Stimulated activated CD8-positive, alpha-beta memory T cell treated with anti-CD3 and anti-CD28 coated beads, Interleukin-15, amount 100 ng/mL, for 4 hours (primary cell): ENCODE measurements around the gene CHSY1.

ENCODE experiments used
- DNase-seq, 2 donors: peaks; one replicate each; pipeline ENCODE4 v3.0.0-alpha.2; 2020; ENCODE audit warnings: low read depth in 2 of 2

Gene CHSY1

DNA sequence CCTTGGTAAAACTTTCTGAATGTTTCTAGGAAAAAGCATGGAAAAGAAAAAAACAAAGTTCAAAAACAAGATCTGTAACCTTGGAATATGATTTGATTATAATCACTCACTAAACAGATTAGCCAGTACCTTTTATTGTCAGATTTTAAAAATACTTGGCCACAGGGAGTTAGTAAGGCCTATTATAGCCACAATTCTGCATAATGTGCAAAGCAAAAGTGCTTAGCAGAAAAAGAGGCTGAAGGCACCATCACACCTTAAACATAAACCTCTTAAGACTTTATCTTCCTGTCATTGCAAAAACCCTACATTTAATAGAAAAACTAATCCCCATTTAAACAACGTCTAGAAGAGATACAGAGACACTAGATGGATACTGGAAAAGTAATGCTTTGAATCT is 41.8 kb downstream of the CHSY1 start:
- DNase-seq, result no peak

DNA sequence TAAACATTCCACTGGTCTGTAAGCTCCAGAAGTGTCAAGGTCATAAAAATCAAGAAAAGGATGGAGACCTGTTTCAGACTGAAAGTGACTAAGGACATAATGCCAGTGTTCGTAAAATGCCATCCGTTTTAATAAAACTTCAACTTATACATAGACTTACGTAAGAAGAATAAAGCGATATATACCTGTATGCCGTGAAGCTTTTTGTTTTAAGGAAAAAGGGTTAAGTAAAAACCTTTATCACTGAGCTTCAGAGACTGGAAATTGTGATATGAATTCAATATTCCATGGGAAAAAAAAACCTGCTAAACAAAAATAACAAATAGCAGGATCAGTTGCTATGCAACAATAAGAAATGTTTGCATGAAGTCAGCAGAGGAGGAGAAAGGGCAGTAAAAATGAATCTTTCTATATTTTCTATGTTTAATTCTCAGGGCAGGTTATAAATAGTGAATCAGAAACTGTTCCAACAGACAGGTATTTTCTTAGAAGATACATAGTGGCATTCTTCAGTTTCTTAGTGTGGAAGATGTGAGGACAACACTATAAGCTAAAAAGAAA is 42.5 kb downstream of the CHSY1 start:
- no peak for DNase-seq

DNA sequence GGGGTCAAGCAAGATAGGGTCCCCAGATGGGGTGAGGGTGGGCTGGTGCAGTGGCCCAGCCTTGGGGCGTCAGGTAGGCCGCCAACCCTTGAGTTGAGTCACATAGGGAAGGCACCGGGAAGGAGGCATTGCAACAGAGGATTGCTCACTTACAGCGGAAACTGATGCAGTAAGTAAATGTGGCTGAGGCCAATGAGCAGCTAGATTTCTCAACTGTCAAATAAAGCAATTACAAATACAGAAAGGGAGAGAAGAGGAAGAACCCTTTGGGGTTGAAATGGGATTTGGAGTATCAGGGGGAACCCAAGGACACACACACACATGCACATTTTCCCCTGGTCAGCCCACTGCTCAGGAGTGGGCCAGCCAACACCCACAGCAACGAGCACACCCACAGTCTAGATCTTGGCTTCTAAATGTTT is 44.0 kb downstream of the CHSY1 start:
- no peak for DNase-seq

DNA sequence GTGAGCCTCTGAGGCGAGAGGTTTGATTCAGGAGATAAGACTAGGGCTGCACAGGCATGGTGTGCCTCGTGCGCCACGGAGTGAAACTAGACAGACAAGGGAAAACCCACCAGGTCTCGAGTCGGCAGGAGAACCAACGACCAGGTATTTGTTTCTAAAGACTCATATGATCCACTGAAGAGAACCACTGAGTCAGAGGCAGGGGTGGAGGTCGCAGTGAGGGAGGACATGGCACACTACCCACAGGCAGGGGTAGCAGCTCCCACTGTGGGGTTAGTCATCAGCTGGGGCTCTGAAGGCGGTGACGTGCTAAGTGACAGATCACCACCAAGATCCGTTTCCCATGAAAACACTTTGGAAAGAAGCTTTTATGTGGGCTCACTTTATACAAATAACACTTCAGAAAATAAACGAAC is 45.7 kb downstream of the CHSY1 start:
- DNase-seq, result peak; percentile 64 to 88

DNA sequence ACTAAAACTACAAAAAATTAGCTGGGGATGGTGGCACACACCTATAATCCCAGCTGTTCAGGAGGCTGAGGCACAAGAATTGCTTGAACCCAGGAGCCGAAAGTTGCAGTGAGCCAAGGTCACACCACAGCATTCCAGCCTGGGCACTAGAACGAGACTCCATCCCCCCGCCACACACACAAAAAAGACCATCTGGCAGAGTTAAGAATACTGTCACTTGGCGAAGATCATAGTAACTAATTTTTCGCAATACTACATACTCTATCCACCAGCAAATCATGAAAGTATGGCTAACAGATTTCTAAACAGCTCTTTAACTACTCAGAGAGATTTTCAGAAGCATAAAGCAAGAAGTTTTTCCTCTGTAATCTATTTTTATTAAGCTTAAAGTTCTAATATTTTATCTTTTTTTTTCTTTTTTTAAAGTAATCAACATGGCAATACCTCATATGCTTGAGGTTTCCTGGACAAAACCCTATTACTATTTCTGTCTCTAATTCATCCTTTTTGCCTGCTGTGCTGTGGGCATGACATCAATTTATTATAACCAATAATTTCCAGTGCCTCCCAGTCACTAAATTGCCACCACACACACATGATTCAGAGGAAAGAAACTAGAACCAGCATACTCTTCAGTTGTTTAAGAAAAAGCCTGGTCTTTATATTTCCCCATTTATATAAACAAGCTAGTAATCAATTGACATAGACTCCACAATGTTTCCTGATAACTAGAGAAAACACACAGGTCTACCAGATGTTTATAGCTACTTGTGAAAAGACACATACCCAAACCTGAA is 46.9 kb downstream of the CHSY1 start:
- DNase-seq, result no peak

DNA sequence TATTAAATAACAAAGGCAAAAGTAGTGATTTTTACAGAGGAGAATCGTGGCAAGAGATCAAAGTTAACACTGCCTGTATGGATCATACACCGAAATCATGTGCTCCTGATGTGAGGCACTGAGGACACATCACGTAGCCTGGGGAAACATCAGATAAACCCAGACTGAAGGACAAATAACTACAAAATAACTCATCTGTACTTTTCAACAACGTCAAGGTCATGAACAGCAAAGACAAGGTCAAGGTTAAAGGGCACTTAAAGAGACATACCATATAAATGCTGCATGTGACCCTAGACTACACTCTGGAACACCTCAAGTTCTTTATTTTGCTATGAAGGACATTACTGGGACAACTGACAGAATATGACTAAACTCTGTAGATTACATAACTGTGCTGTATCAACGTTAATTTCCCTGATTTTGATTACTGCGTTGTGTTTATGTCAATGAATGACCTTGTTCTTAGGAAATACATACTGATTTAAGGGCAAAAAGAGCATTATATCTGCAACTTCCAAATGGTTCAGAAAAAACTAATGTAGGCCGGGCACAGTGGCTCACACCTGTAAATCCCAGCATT is 48.1 kb downstream of the CHSY1 start:
- no peak for DNase-seq

DNA sequence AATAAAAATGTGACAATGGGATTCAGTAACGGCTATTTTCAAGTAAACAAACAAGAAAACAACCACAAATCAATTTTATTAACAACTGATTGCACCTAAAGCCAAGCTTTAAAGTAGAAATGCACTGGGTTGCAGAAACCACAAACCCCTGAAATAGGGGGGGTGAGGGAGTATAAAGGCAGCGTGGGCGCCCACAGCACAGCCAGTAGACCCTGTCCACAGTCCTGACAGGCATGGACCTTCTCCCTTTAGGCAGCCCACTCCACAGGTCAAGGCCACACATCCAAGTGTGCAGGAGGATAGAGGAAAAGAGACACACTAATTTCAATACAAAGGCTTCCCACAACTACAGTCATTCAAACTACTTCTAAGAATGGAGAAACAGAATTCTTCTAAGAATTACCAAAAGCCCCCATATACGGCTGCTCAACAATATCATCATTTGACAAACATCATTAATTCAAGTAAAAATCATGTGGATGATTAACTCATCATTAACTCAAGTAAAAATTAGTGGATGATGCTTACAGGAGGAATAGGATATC is 48.7 kb downstream of the CHSY1 start:
- no peak for DNase-seq

DNA sequence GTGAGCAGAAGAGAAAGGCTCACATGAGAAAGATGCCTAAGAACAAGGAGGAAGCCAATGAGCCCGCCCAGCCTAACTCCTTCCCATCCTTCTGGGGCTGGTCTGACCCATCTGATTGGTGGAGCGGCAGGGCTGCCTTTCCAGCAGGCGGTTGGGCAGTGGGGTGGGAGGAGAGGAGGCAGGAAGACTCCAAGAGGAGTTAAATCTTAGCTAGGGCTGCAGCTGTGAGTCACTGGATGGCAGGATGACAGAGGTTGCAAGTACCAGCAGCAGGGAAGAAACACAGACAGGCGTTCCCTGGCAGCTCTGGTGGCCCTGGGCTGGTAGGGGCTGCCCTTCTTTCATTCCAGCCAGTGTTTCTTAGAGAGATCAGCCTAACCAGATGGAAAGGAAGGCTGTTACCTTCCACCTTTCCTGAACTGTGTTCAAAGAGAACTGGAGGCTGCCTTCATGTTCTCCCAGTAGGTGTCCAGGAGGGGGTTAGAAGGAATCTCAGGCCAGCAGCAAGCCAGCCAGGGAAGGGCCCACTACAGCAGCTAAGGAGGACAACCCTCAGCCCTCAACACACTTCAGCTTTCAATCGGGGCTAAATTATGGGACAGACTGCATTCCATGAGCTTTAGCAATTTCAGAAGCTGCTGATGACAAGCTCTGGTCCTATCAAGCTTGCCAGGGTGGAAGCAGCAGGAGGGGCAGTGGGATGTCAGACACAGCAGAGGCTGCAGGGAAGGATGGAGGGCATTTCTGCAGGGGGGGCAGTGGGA is 50.3 kb downstream of the CHSY1 start:
- DNase-seq, result no peak

DNA sequence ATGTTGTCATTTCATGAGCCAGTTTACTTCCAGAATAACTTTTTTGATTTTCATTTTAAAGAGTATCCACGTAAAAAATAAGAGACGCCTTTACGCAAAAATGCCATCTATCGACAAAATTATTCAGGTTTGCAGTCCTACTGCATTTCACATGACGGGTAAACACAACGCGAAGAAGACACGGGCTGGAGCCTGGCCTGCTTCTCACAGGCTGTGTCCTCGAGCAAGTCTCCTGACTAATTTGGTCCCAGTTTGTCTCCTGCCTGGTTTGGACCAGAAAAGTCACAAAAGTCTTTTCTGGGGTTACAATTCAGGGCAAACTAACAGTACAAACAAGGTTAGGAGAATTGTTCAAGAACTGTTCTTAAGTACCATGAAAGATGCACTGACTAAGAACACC is 51.7 kb downstream of the CHSY1 start:
- no peak for DNase-seq

DNA sequence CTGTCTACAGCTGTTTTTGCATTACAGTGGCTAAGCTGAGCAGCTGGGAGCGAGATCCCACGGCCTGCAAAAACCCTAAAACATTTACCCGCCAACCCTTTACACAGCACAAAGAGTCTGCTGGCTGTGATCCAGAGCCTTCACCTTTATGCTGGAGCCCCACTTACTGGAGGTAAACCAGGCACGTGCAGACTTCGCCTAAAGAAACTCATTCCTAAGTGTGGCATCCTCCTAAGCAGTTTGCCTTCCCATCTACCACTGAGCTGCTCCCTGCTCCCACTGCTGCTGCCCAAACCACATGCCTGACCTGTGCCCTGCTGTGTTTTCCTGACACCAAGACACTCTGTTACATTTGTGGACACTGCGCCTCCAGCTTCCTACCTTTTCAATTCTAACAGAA is 53.0 kb downstream of the CHSY1 start:
- DNase-seq, result no peak

DNA sequence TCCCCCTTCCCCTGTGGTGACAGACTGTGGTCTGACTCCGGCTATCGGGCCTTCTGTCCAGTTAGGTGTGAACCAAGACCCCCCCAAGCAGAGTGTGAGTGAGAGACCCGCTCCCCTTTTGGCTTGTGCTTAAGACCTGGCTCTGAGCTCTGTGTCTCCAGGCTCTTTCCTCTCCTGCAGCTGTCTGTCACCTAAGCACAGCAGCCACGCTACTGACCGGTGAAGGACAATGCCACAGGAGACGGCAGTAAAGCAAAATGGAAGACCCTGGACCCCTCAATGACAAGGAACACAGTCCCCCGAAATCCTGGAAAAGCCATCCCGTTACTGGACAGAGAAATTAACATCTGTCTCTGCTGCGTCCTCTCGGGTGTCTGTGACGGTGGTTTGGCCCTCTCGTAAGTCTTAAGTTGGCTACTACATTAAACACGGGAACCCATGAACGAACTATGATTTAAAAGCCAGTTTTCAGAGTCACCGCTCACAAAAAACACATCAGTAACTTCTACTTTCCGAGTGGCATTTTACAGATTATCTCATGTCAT is 53.7 kb downstream of the CHSY1 start:
- DNase-seq, result no peak

DNA sequence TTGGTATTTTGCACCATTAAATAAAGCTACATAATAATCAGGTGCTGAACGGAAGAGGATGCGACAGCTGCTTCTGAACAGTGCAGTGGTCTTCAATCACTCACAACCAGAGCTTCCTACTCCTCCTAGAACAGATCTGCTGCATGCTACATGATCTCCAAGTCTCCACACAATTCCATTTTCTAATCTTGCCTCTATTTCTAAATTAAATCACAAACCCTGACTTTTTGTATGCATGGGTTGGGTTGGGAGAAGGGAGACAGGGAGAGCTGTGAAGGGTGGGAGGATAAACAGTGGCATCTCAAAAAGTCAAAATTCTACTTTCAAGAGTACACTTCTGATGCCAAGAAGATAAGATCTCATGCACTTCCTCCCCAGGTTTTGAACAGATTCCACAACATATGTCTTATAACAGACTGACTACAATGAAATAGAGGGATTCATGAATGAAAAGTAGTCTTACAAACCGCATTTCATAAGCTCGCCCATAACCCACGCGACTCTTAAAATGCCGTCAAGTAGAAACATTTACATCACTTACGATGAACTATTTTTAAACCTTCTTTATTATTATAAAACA is 57.2 kb downstream of the CHSY1 start:
- no peak for DNase-seq

DNA sequence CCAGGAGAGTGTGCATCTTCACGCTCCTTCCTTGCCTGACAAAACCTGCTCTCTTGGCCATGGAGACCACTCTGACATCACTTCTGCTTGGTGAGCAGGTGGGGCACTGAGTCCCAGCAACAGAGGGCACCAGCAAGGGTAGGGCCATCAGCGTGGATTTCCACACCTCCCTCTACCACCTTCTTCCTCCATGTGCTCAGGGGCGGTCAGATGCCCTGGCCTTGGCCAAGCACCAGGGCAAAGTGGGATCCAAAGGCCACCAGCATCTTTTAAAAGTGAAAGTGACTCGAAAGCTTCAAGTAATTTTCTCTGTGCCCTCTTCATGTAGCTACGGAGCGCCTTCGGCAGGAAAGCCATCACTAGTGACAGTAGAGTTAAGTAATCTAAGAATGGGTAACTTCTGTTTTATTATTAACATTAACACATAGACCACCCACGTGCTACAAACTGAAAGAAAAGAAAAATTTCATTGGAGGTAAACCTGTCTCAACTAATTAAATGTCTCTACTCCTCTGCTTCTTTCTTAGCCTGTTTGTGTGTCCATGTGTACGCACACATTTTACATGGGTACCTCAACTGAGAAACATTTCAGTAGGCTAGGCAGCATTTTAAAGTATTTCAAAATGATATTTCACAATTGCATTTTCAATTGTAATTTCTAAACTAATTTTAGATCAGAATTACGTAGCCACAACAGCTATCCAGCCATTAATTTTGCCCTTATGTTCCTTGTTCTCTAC is 57.9 kb downstream of the CHSY1 start:
- no peak for DNase-seq

DNA sequence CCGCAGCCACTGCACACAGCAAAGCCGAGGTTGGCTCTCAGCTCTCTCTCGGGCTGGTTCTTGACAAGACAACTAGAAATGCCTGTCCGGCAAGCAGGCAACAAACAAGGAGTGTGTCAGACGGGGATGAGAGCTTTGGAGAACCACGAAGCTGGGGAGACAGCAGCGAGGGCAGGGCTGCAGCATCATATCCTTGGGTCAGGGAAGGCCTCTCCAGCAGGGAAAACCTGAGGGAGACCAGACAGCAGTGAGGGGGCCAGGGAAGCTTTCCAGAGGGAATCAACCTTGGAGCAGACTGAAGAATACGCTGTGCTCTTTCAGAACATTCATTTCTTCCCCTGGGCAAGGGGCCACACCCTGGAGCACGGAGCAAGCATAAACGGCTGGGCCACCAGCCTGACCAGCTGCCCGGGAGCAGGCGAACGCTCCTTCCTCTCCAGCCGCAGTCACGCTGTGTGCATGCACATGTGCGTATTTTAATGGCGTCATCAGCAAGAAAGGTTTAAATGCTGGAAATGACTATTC is 58.7 kb downstream of the CHSY1 start:
- no peak for DNase-seq

DNA sequence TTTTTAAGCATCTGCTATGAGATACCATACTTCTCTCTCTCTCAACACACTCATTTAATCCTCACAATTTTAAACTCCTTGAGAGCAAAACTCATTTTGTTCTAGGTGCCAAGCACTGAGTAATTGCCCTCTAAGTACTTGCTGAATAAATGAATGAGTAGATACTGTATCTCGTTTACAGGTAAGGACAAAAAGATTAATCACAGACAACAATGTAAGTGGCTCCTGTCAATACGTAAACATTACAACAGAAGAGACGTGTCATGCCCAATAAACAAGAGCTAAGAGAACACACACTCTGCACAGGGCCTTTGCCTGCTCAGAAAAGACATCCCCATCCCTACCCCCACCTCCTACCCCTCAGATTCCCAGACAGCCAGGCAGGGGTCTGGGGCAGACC is 59.8 kb downstream of the CHSY1 start:
- no peak for DNase-seq

DNA sequence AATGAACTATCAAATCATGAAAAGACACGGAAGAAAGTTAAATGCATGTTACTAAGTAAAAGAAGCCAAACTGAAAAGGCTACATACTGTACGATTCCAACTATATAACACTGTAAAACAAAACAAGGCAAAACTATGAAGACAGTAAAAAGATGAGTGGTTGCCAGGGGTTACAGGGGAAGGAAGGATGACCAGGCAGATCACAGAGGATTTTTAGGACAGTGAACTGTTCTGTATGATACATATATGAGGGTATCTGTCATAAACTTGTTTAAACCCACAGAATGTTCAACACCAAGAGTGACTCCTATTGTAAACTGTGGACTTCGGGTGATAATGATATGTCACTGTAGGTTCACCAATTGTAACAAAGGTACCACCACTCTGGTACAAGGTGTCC is 60.6 kb downstream of the CHSY1 start:
- DNase-seq, result no peak

DNA sequence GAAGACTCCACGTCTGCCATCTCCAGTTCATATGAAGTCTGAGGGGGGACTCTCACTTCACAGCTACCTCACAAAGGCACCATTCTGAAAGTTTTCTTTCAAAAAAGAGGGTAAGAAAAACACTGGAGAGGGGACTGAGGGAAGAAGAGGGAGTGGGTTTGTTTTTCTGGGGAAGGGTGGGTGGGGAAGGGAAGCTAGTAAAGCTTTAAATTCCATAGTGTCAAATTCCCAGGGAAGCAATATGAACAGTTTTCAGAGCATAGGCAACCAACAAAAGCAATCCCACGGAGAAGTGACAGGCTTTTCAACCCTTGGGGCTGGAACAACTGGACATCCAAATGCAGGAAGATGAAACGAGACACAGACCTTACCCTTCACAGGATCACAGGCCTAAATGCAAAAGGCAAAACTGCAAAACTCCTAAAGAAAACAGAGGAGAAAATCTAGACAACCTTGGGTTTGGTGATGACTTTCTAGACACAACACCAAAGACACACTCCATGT is 61.7 kb downstream of the CHSY1 start:
- DNase-seq, result no peak

DNA sequence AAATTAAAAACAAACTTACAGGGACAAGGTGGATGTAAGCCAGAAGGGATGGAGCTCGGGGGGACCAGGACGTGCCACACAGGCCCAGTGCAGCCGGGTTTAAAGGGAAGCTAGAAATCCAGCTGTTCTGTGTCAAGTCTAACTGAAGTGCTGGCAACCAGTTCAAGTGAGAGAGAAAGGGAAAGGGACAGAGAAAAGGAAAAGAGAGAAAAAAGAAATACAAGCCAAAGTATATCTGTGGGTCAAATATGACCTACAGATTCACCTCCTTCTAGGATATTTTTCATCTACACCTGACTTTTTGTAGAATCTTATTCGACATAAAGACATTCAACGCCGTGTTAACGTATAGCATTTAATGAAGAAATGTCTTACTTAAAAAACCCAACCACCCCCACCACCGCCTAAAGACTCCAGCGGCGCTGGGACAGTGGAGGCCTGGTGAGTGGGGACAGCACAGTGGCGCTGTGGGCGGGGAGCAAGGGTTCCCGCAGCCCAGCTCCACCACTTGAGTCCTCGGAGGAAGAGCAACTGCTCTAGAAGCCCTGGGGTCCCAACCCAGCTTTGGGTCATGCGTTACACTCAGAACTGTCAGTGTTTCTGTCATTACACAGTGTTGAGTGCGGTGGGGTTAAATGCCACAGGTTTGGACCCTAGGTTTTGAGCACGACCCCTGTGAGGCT is 62.3 kb downstream of the CHSY1 start:
- DNase-seq, result no peak

DNA sequence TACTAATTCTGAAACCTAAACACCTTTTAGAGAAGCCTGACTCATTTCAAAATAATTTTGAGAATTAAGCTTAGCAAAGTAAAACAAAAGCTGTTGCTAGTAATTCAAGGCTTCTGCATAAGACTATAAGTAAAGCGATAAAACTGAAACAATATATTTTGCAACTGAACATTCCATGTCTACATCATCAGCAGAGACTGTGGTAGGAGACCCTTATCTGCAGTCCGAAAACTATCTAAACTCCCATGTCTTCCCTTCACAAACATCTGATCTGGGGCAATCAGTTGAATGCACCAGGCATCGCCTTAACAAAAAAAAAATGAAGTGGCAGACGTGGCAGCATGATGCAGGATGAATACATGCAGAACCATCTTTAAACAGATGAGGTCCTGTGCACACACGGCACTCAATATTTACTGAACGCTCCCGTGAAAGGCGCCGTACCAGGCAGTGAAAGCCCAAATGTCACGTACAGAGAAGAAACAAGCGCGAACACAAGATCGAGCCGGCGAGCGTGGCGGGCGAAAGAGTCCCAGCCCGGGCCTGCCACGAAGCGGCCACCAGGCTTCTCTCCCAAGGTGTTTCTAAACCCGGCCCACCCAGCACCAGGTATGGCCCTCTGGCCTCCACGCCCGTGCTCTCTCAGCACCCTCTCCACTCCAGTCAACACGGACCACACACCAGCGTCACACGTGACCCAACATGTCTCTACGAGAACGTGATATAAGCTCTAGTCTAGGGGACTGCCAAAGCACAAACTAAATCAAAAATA is 63.0 kb downstream of the CHSY1 start:
- DNase-seq, result no peak
